Measurements from ENCODE around the gene RHBDL1.
"Not testable (repeated sequence)": the region's sequence is repeated elsewhere in the genome, so short reads cannot be mapped to it uniquely, and the experiment has no call there.

RHBDL1 gene

DNA sequence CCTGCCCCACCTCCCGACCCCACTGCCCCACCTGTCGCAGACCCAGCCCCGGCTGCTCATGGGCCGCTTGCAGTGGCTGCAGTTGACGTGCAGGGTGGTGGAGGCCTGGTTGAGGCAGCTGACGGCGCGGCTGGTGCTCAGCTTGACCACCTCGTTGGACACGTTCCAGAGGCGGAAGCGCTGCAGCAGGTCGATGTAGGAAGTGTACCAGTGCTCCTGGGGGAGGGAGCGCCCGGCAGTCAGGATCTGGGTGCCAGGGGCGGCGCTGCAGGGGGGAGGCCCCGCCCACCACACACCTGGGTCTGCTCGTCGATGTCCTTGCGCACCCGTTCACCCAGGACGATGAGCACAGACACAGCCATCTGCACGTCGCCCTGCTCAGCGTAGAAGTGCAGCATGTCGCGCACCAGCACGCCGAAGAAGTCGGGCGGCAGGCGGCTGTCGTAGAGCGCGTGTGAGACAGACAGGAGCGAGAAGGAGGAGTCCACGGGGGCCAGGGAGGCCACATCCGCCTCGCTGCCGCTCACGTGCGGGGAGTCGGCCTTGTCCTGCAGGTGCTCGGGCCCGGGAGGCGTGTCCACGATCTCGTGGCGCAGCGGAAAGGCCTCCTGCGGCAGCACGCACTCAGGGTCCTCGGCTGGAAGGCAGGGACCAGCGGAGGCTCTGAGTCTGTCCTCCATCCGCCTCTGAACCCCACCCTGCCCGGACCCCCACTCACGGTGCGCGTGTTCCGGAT lies 9.7 kb downstream of the RHBDL1 start:
- no peak for DNase-seq (ENCODE audit: low read depth in 2 of 2)

DNA sequence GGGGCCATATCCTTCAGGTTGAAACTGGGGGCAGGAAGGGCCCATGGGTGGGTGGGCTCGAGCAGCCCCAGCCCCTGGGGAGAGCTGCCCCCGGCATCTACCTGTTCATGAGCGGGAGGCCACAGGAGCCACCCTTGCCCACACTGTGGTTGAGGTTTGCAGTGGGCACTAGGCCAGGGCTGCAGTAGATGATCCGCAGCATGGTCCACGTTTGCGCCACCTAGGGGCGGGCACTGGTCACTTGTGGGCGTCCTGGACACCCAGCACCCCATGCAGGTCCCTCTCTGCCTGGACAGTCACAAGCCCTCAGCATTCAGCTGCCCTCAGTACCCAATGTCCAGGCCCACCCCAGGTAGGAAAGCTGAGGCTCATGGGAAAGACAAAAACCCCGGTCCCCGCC lies 10.5 kb downstream of the RHBDL1 start:
- DNase-seq (ENCODE audit: low read depth in 2 of 2), result no peak

DNA sequence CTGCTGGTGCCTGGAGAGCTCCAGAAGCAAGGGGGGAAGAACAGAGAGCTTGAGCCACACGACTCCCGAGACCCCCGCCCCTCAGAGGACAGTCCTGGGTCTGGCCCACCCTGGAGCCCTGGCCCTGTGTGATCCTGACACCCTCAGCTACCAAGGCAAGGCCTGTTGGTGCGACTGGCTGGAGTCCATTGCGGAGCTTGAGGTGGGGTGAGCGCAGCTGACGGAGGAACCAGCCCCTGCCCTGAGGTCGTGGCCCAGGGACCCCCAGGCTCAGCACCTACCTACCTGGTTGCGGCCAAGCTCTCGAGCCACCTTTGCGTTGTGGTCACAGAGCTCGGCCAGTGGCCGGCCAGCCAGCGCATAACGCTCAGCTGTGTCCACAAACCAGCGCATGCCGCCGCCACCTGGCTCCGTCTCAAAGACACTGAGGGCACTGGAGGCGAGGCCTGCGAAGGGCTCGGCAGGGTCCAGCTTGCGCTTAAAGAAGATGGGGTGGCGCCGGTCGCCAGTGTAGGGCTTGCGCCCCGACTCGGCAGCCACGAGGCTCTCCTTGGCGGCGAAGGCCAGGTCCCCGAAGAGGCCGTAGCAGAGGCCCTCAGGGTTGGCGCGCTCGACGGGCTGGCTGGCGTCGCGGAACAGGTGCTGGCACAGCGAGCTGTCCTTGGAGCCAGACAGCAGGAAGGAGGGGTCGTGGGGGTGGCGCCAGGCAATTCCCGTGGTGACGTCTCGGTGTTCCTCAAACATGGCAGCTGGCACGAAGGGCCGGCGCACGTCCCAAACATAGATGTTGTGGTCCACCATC lies 11.2 kb downstream of the RHBDL1 start:
- no peak for DNase-seq (ENCODE audit: low read depth in 2 of 2)

DNA sequence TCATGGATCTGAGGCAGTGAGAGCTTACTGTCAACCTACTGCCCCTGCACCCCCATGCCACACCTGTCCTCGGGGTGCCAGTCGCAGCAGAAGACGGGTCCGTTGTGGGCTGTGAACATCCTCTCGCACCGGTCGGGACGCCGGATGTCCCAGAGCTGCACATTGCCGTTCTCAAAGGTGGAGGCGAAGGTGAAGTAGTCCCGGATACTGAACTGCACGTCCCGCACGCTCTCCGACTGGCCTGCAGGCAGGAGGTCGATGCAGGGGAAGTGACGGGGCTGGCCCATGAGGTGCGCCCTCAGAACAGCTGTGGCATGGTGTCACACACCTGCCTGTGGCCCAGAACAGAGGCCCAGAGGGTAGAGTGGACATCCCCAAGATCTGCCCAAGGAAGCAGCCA lies 12.0 kb downstream of the RHBDL1 start:
- no peak for DNase-seq (ENCODE audit: low read depth in 2 of 2)

DNA sequence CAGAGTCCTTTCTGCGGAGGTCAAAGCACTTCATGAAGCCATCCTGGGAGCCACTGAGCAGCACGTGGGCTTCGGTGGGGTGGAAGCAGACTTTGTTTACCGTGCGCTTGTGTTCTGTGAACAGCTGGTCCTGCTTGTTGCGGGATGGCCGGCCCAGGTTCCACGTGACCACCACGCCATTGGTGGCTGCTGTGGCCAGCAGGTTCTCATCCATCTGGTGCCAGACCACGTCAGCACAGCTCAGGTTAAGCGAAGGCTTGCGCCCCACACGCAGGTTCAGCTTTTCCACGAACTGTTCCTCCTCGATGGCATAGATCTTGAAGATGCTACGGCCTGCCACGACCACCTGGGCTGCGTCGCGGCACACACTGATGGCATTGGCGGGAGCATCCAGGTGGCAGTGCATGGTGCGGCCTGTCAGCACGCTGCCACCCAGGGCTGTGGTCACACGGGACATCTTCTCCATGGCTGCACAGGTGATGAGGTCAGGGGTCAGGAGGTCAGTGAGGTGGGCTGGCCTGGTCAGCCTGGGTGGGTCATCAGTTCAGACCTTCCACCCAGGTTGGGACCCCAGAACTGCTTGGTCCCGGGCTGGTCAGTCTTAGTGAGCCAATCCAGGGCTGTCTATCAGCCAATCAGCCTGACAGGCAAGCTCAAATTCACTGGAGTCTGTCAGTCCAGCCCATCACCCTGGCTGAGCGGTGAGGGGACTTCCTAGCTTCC lies 13.9 kb downstream of the RHBDL1 start:
- DNase-seq (ENCODE audit: low read depth in 2 of 2), result no peak

DNA sequence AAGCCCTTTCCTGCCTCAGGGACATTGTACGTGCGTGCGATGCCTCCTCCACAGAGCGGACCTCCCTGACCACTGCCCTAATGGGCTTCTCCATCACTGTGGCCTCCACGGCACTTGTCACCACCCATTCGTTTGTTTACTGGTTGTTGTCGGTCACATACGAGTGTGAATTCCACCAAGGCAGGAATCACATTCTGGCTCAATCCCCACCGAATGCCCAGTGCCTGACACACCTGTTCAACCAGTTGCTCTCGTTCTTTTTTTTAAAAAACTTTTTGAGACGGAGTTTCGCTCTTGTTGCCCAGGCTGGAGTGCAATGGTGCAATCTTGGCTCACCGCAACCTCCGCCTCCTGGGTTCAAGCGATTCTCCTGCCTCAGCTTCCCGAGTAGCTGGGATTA lies 15.8 kb downstream of the RHBDL1 start:
- not testable (repeated sequence) for DNase-seq (ENCODE audit: low read depth in 2 of 2)

DNA sequence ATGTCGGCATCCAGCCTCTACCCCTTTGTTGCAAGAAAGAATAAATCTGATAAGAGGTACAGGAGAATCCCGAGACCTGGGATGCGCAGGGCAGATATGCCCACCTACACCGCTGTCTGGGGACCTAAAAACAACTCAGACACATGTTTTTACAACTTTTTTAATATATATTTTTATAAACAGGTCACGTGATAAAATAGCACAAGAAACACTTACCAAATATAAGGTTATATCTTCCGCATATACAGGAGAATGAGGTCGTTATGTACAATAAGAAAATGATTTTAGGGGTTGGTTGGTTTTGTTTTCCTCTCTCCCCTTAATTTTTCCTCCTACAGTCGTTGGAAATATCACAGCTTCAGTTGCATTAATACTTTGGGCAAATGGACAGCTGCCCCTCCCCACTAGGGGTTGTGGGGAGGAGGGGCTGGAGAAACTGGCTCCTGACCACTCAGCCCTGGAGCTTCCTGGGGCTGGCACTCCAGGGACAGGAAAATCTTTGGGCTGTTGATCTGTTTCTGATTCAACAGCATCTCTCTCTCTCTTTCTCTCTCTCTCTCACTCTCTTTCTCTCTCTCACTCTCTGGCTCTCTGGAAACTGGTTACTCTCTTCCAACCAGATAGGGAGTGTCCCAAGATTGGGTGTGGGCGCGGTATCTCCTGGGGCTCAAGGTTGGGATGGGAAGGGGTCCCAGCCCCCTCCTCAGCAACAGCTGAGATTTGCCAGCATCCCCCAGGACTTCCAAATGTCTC lies 17.1 kb downstream of the RHBDL1 start:
- DNase-seq (ENCODE audit: low read depth in 2 of 2), result no peak

DNA sequence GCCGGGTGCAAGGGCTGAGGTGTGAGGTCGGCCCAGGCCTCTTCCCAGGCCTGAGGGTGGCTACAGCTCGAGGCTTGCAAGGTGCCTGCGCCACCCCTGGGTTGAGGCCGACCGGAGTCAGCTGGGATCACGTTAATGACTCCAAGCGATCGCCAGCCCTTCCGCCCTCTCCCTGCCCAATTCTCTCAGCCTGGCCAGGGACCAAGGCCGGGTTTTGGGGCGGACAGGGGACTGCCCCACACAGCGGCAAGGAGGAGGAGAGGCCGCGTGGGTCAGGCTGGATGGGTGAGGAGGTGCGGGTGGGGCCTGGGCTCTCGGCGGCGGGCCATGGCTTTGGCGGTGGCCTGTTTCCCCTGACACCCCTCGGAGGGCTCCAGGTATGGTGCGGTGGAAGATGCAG lies 17.9 kb downstream of the RHBDL1 start:
- no peak for DNase-seq (ENCODE audit: low read depth in 2 of 2)

DNA sequence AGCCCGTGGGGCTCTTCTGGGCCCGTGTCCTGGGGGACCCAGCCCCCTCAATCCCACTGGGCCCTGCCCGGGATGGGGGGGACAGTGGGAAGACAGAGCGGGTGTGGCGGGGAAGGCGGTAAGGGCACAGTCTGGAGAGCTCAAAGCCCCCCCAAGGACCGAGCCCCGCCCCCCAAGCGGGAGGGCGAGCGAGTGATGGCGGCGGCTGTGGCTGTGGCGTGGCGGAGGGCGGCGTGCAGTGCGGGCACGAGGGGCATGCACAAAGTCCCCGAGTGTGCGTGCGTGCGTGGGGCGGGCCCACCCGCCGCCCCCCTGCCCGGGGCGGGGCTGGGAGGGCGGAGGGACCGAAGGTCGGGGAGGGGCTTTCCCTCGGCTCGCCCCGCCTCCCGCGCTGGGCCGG lies 18.3 kb downstream of the RHBDL1 start:
- no peak for DNase-seq (ENCODE audit: low read depth in 2 of 2)

DNA sequence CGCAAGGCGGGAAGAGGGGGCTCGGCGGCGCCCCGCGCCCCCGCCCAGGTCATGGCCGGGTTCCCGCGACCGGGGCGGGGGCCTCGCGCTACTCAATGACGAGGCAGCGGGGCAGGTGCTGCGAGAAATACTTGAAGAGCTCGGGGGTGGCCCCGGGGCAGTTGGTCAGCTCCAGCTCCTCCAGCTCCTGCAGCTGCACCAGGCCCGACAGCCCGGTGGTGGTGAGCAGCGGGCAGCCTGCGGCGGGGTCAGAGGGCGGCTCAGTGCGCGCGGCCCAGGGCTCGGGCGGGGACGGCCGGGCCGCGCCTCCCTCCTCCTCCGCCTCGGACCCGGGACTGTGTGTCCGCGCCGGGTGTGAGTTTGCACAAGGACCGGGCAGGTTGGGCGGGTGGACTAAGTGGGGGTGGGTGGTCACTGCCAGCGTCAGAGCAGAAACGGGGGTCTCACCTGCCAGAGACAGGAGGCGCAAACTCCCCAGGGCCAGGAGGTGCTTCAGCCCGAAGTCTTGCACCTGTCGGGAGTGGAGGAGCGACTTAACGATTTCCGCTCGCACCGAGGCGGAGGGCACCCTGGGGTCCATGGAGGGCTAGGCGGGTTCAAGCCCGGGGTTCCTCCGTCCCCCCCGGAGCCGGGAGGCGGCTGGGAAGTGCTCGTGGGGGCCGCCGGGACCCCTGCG lies 18.9 kb downstream of the RHBDL1 start:
- DNase-seq (ENCODE audit: low read depth in 2 of 2), result no peak

DNA sequence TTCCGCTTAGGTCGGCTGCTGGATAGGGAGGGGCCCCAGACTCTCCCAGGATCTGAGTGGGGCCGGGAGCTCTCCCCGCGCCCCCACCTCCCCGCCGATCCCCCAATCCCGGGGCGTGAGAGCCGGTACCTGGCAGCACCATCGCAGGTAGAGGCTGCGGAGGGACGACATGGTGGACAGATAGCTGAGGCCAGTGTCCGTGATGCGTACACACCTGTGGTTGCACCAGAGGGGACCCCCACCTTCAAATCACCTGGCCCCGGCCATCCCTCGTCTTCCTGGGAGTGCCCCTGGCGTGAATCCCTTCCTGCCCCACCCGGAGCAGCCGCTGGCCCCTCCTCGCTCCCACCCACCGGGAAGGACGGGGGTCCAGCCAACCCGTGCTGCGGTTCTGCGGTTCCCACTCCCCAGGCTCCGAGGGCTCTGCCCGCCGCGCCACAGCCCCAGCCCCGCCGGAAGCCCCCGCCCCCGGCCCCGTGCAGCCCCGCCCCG lies 19.4 kb downstream of the RHBDL1 start:
- no peak for DNase-seq (ENCODE audit: low read depth in 2 of 2)

DNA sequence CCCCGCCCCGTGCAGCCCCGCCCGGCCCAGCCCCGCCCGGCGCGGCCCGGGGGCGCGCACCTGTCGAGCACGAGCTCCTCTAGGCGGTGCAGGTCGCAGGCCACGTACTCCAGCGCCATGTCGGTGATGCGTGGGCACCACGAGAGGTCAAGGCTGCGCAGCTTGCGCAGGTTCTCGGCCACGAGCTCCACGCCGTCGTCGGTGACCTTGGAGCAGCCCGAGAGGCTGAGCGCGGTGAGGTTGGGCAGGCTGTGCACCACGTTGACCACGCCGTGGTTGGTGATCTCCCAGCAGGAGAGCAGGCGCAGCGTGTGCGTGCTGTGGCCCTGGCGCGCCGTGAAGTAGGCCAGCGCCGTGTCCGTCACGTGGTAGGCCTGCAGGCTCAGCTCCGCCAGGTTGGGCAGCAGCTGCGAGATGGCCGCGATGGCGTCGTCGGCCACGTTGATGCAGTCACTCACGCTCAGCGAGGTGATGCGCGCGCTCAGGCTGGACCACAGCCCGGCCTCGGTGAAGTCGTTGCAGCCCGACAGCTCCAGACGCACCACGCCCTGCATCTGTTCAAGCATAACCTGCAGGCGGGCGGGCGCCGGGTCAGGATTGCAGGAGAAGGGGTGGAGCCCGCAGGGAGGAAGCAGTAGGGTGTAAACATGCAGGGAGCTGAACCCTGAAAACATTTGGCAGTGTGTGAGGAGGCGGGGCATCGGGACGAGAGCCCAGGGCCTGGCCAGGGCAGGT lies 20.1 kb downstream of the RHBDL1 start:
- DNase-seq (ENCODE audit: low read depth in 2 of 2), result peak; percentile 43 to 49

DNA sequence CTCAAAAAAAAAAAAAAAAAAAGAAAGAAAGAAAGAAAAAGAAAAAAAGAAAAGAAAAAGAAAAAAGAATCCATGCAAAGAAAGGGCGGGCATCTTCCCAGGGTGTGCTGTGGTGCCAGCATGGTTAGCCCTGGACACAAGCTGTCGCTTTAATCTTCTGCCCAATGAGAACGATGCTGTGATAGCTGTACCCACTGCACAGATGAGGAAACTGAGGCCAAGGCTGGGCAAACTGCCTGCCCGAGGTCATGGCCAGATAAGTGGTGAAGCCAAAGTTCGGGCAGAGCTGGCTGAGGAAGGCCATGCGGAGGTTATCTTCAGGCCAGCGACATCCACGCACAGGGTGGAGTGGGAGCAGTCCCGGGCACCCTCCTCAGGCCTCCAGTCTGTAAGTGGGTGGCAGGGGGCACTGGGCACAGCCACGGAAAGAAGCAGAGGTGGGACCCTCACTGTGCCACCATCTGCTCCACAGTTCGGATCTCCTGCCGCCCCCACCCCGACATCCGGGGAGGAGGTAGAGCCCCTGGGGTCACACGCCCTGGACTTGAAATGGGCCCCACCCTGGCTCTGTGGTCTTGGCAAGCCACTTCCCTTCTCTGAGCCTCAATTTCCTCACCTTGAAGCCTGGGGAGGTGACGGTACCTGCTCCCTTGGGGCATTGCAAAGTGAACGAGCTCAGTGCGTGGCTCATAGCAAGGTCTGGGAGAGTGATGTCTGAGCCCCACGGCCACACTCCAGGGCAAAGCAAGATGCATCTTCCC lies 23.6 kb downstream of the RHBDL1 start:
- DNase-seq (ENCODE audit: low read depth in 2 of 2), result no peak

DNA sequence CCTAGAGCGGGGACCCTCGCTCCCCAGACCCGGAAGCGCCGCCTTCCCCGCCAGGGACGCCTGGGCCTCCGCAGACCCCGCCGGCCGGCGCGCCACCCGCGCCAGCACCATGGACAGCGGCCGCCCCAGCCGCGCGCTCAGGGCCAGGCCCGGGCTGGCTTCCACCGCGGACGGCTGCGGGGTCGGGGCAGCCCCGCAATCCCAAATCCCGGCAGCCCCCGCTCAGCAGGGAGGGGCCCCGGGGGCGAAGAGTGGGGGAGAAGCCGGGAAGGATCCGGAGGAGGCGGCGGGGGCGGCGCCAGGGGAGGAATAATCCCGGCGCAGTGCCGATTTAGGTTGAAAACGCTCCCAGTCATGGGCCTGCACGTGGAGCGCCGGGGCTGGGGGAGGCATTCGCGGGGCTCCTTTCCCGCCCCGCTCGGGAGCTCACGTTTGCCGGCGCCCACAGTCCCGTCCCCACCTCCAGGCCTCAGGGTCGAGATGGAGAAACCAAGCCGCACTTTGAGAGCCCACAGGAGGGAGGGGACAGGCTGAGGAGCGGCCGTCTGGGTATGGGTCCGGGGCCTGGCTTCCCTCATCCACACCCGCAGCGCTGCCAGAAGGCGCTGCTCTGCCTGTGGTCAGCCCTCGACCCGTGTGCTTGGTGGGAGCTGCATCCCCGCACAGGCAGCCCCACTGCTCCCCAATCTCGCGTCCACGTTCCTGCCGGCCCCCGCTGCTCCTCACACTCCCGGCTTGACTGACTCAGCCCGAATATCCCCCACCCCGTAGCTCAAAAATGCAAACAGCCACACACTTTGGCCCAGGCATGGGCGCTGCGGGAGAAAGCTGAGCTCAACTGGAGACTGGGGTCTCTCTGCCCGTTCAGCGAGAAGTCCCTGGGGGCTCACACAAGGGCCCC lies 25.5 kb downstream of the RHBDL1 start:
- DNase-seq (ENCODE audit: low read depth in 2 of 2), result no peak

DNA sequence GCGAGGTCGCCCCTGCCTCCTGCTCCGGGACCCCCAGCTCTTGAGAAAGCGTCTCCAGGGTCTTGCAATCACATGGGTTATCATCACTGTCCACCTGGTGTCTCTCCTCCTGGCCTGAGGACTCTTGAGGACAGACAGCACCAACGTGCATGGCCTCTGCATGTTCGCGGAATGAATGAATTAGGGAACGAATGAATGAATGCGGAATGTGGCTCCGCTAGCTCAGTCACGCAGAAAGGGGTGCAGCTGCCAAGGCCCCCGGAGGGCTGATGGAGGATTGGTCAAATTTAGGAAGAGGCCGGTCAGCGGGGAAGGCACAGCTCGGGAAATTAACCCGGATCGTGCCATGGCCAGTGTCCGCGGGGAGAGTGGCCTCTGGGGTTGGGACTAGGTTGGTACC lies 26.9 kb downstream of the RHBDL1 start:
- no peak for DNase-seq (ENCODE audit: low read depth in 2 of 2)

DNA sequence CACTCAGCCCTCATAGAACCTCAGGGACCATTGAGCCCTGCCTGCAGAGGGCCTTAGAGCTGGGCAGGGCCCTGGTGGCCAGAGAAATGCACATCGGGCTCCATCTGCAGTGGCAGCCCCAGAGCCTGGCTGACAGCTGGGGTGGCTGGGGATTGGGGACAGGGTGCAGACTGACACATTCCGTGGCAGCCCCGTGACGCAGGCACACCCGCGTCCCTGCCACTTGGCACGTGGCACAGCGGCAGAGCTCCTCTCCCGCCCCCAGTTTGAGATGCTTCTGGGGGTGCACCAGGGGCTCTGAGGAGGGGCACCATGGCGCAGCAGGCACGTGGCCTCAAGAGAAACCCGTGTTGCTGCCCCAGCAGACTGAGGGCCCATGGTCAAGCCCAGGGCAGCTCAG lies 27.9 kb downstream of the RHBDL1 start:
- DNase-seq (ENCODE audit: low read depth in 2 of 2), result no peak

DNA sequence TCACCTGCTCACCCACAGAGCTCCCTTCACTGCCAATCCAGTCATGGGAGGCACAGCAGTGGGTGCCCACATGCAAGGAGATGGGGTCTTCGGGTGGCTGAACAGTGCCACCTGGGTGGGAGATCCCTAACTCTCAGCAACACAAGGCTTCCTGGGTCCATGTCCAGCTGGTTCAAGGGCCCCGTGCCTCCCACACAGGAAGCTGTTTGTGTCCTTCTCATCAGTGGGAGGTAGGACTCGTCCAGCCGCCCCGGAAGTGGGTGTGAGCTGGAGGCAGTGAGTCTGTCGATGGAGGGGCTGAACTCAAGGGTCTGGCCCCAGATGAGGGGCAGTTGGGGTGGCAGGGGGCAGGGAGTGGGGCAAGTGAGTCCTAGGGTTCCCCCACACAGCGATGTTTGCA lies 28.6 kb downstream of the RHBDL1 start:
- no peak for DNase-seq (ENCODE audit: low read depth in 2 of 2)

DNA sequence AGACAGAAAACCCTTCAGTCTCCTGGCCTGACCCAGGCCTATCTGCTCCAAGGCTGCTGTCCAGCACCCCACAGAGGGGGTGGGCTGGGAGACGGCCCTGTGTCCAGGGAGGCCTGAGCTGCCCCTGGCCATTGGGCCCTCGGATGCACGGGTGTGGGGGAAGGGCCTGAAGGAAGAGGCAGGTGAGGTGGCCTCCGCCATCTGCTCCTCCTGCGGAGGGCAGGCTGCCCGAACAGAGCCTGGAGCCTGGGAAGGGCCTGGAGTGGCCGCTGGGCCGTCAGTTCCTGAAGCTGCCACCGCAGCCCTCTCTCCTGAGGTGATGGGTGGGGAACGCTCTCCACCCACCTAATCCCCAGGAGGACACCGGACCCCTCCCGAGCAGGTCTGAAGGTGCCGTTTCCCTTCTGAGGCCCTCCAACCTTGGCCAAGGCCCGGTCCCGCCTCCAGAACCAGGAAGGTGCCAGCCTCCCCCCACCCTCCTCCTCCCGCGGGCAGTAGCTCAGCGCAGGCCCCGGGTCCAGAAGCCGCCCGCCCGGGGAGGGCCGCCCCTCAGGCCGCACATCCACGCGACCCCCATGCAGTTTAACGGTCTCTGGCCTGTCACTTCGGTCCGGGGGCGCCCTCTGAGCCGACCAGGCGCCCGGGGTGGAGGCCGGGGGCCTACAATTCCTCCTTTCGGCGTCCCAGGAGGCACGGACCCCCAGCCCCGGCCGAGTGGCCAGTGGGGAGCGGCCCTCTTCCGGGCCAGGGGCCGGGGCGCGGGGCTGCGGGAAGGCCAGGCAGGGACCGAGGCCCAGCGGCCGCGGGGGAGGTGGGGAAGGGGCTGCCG lies 29.3 kb downstream of the RHBDL1 start:
- DNase-seq (ENCODE audit: low read depth in 2 of 2), result no peak
